H9 (cell line): ENCODE results near the gene LMOD1. TPM values are rescaled to one million over a fixed set of nuclear protein-coding genes. Genes with fewer than 3 reads are reported as not detected.

ENCODE experiments used
- DNase-seq: peaks from one replicate; pipeline ENCODE4 v3.0.0-alpha.2; 2017
- H2AFZ ChIP-seq: one replicate; pipeline ENCODE4 v1.6.1; 2013; ENCODE audit warnings: mild to moderate bottlenecking, low read length, control low read depth, moderate library complexity
- H2AK5ac ChIP-seq: 2 replicates; pipeline ENCODE4 v1.6.1; 2013; ENCODE audit warnings: low read length, control low read depth, mixed read lengths; ENCODE audit not compliant: insufficient read length
- H2BK120ac ChIP-seq: one replicate; pipeline ENCODE4 v1.6.1; 2013; ENCODE audit warnings: low read depth, mild to moderate bottlenecking, low read length, control low read depth, inconsistent platforms; ENCODE audit not compliant: poor library complexity, severe bottlenecking
- H2BK12ac ChIP-seq: 2 replicates; pipeline ENCODE4 v1.6.1; 2013; ENCODE audit warnings: low read length, control low read depth, mixed read lengths, low read depth; ENCODE audit not compliant: insufficient read length
- H2BK15ac ChIP-seq: 2 replicates; pipeline ENCODE4 v1.6.1; 2013; ENCODE audit warnings: low read depth, low read length, control low read depth
- H2BK20ac ChIP-seq: one replicate; pipeline ENCODE4 v1.6.1; 2013; ENCODE audit warnings: low read depth, mild to moderate bottlenecking, low read length, control low read depth, inconsistent platforms; ENCODE audit not compliant: poor library complexity, severe bottlenecking
- H2BK5ac ChIP-seq: 2 replicates; pipeline ENCODE4 v1.6.1; 2013; ENCODE audit warnings: low read length, control low read depth, mixed read lengths; ENCODE audit not compliant: insufficient read length
- H3K14ac ChIP-seq: 2 replicates; pipeline ENCODE4 v1.6.1; 2013; ENCODE audit warnings: low read length, control low read depth; ENCODE audit not compliant: insufficient read depth
- H3K18ac ChIP-seq: 2 replicates; pipeline ENCODE4 v1.6.1; 2013; ENCODE audit warnings: low read depth, mild to moderate bottlenecking, mixed read lengths, low read length, control low read depth; ENCODE audit not compliant: insufficient read length
- H3K23ac ChIP-seq: 2 replicates; pipeline ENCODE4 v1.6.1; 2013; ENCODE audit warnings: low read length, control low read depth, mixed read lengths, low read depth; ENCODE audit not compliant: insufficient read length
- H3K23me2 ChIP-seq: 2 replicates; pipeline ENCODE4 v1.6.1; 2013; ENCODE audit warnings: low read depth, mild to moderate bottlenecking, mixed read lengths, low read length, control low read depth; ENCODE audit not compliant: insufficient read length, poor library complexity, severe bottlenecking
- H3K27ac ChIP-seq: 2 replicates; pipeline ENCODE4 v1.5.1; 2013; ENCODE audit warnings: low read length, control low read depth, mixed read lengths, low read depth; ENCODE audit not compliant: insufficient read length
- H3K27me3 ChIP-seq: 2 replicates; pipeline ENCODE4 v1.6.1; 2013; ENCODE audit warnings: low read length, control low read depth, inconsistent platforms; ENCODE audit not compliant: insufficient read depth
- H3K4ac ChIP-seq: 2 replicates; pipeline ENCODE4 v1.6.1; 2013; ENCODE audit warnings: low read depth, mild to moderate bottlenecking, control low read depth, inconsistent platforms, low read length, moderate library complexity
- H3K4me1 ChIP-seq: 2 replicates; pipeline ENCODE4 v1.6.1; 2013; ENCODE audit warnings: low read length, control low read depth, inconsistent platforms; ENCODE audit not compliant: insufficient read depth
- H3K4me2 ChIP-seq: 2 replicates; pipeline ENCODE4 v1.6.1; 2013; ENCODE audit warnings: low read length, control low read depth, mixed read lengths; ENCODE audit not compliant: insufficient read length, insufficient read depth
- H3K56ac ChIP-seq: 2 replicates; pipeline ENCODE4 v1.6.1; 2013; ENCODE audit warnings: low read depth, mild to moderate bottlenecking, mixed read lengths, low read length, control low read depth; ENCODE audit not compliant: insufficient read length
- H3K79me1 ChIP-seq: 2 replicates; pipeline ENCODE4 v1.6.1; 2013; ENCODE audit warnings: low read depth, mild to moderate bottlenecking, moderate library complexity, low read length, control low read depth, inconsistent platforms; ENCODE audit not compliant: insufficient read depth, poor library complexity, severe bottlenecking
- H3K79me2 ChIP-seq: 2 replicates; pipeline ENCODE4 v1.6.1; 2013; ENCODE audit warnings: low read length, control low read depth, inconsistent platforms; ENCODE audit not compliant: insufficient read depth
- H3K9ac ChIP-seq: 2 replicates; pipeline ENCODE4 v1.6.1; 2013; ENCODE audit warnings: low read length, control low read depth, mixed read lengths; ENCODE audit not compliant: insufficient read length; ENCODE audit errors: extremely low read depth
- H3K9me3 ChIP-seq: one replicate; pipeline ENCODE4 v1.6.1; 2013; ENCODE audit warnings: low read depth, low read length, inconsistent platforms; ENCODE audit not compliant: control insufficient read depth
- H3T11ph ChIP-seq: one replicate; pipeline ENCODE4 v1.6.1; 2013; ENCODE audit warnings: mild to moderate bottlenecking, low read length, control low read depth, inconsistent platforms
- H4K20me1 ChIP-seq: one replicate; pipeline ENCODE4 v1.6.1; 2013; ENCODE audit not compliant: control insufficient read depth, insufficient read length, insufficient read depth
- H4K5ac ChIP-seq: 2 replicates; pipeline ENCODE4 v1.6.1; 2013; ENCODE audit warnings: low read depth, mild to moderate bottlenecking, mixed read lengths, low read length, control low read depth; ENCODE audit not compliant: insufficient read length
- H4K8ac ChIP-seq: replicated peaks from 2 replicates; pipeline ENCODE4 v1.6.1; 2013; ENCODE audit warnings: low read length, control low read depth, mixed read lengths, low read depth; ENCODE audit not compliant: insufficient read length
- H4K91ac ChIP-seq: 2 replicates; pipeline ENCODE4 v1.6.1; 2013; ENCODE audit warnings: low read depth, mild to moderate bottlenecking, moderate library complexity, mixed read lengths, low read length, control low read depth; ENCODE audit not compliant: insufficient read length
- H3K27ac Mint-ChIP-seq, 3 experiments: 2 replicates in 2 of 3; 3 replicates in 1 of 3; pipeline ENCODE4 v1.8.0; 2020 to 2021; ENCODE audit warnings: mixed read lengths in 3 of 3, mild to moderate bottlenecking in 1 of 3, moderate library complexity in 1 of 3
- H3K27me3 Mint-ChIP-seq: 2 replicates; pipeline ENCODE4 v1.8.0; 2021; ENCODE audit warnings: low read depth, mild to moderate bottlenecking, moderate library complexity, mixed read lengths
- H3K36me3 Mint-ChIP-seq, 3 experiments: 2 replicates in 2 of 3; 3 replicates in 1 of 3; pipeline ENCODE4 v1.8.0; 2020 to 2021; ENCODE audit warnings: low read depth in 3 of 3, mixed read lengths in 3 of 3; ENCODE audit not compliant: insufficient read depth in 1 of 3
- H3K4me1 Mint-ChIP-seq, 2 experiments: 2 replicates each; pipeline ENCODE4 v1.8.0; 2020; ENCODE audit warnings: mixed read lengths in 2 of 2
- H3K4me3 Mint-ChIP-seq, 2 experiments: 2 replicates in 1 of 2; 3 replicates in 1 of 2; pipeline ENCODE4 v1.8.0; 2020 to 2021; ENCODE audit warnings: mild to moderate bottlenecking in 2 of 2, mixed read lengths in 2 of 2, moderate library complexity in 1 of 2
- H3K9me3 Mint-ChIP-seq, 2 experiments: 2 replicates in 1 of 2; 3 replicates in 1 of 2; pipeline ENCODE4 v1.8.0; 2020; ENCODE audit warnings: mild to moderate bottlenecking in 2 of 2, mixed read lengths in 2 of 2, moderate library complexity in 1 of 2
- CTCF ChIP-seq: fragments of 200-600 bp; sonication (generic); conservative IDR thresholded peaks from 3 replicates; pipeline ENCODE4 v1.8.0; 2021; ENCODE audit warnings: antibody characterized with exemption, mild to moderate bottlenecking
- WGBS: extraction: QIAGEN DNeasy Blood & Tissue Kit; methylation state at CpG from one replicate; pipeline ENCODE4 v1.1.7; 2013; ENCODE audit warnings: missing lambda C conversion rate, low lambda C conversion rate, mixed read lengths; ENCODE audit not compliant: insufficient read length; ENCODE audit errors: extremely low coverage; 5-methylcytosine and 5-hydroxymethylcytosine counted together
- total RNA-seq: library from RNA; stranded (reverse); gene quantifications from 2 replicates; pipeline ENCODE4 v1.2.1, GENCODE V29; 2021

LMOD1 gene
- total RNA-seq, 1 experiment from 2014 or later = 0.31 TPM

GRCh38 chr1:201895913-201896807, 50.2 kb downstream of the LMOD1 start:
- no peak overlapping the region for H3T11ph ChIP-seq
- Mint-ChIP-seq H3K4me1 (peaks cover 26 to 34% of the 10 kb centered on the region in 2 experiments), H3K9me3 (no peaks in the 10 kb centered on the region), H3K27me3 (no peaks in the 10 kb centered on the region; the same call in none of the 2 replicates), H3K4me3 (peak overlapping the region; percentile 8 to 9; a peak in 2 of 5 replicates), H3K36me3 (0 out of 7 replicates have a peak, but pooled peaks cover 0 to 1% (median 0%) of the 10 kb centered on the region in 3 experiments), H3K27ac (peak overlapping the region; percentile 22 to 53 (median 46); a peak in 2 of 7 replicates)
- H2BK15ac ChIP-seq = no peak overlapping the region
- no peaks in the 10 kb centered on the region for H3K23me2 ChIP-seq
- WGBS = no CpG with 5 or more reads among the region's 10 CpGs
- no peak overlapping the region for H4K91ac ChIP-seq
- no peaks in the 10 kb centered on the region for H3K79me2 ChIP-seq
- no peak overlapping the region for H2BK120ac ChIP-seq
- H2BK12ac ChIP-seq = no peak overlapping the region
- H4K5ac ChIP-seq = no peak overlapping the region
- H2BK5ac ChIP-seq = no peak overlapping the region
- no peak overlapping the region for H3K27ac ChIP-seq
- peak; percentile 98 for TF ChIP-seq CTCF
- H4K8ac ChIP-seq = no peak overlapping the region
- H2AFZ ChIP-seq = no peak overlapping the region
- H3K23ac ChIP-seq = no peak overlapping the region
- no peak overlapping the region for H2BK20ac ChIP-seq
- H4K20me1 ChIP-seq = no peaks in the 10 kb centered on the region
- peak; percentile 94 for DNase-seq
- H3K9ac ChIP-seq = no peak overlapping the region
- no peak overlapping the region for H2AK5ac ChIP-seq
- peak overlapping the region; percentile 7 for H3K4me2 ChIP-seq
- no peaks in the 10 kb centered on the region; the same call in 1 of the 2 replicates for H3K27me3 ChIP-seq
- no peak overlapping the region for H3K4ac ChIP-seq
- H3K14ac ChIP-seq = no peak overlapping the region
- no peaks in the 10 kb centered on the region for H3K9me3 ChIP-seq
- no peak overlapping the region for H3K56ac ChIP-seq
- peaks cover 5% of the 10 kb centered on the region; the same call in 1 of the 2 replicates for H3K4me1 ChIP-seq
- H3K18ac ChIP-seq = no peak overlapping the region
- H3K79me1 ChIP-seq = no peaks in the 10 kb centered on the region
